ENCODE results near the gene CFAP100.

CFAP100 gene

GRCh38 chr3:126399756-126400155 is 5.0 kb downstream of the CFAP100 start:
- DNase-seq (ENCODE audit: low spot score): no peak

- DNase-seq (ENCODE audit: low spot score): no peak
Observed at GRCh38 chr3:126401611-126402160, 7.0 kb downstream of the CFAP100 start.

GRCh38 chr3:126402178-126402577 is 7.5 kb downstream of the CFAP100 start:
- DNase-seq (ENCODE audit: low spot score): no peak

- DNase-seq (ENCODE audit: low spot score): no peak
Observed at GRCh38 chr3:126402666-126403302, 8.1 kb downstream of the CFAP100 start.

- DNase-seq (ENCODE audit: low spot score): no peak
Observed at GRCh38 chr3:126406389-126407296, 11.9 kb downstream of the CFAP100 start.

- no peak for DNase-seq (ENCODE audit: low spot score)
Observed at GRCh38 chr3:126407412-126408044, 12.8 kb downstream of the CFAP100 start.

GRCh38 chr3:126408099-126408498 is 13.4 kb downstream of the CFAP100 start:
- DNase-seq (ENCODE audit: low spot score): no peak

- DNase-seq (ENCODE audit: low spot score): no peak
Observed at GRCh38 chr3:126412841-126413692, 18.4 kb downstream of the CFAP100 start.

GRCh38 chr3:126413693-126414080 is 19.0 kb downstream of the CFAP100 start:
- DNase-seq (ENCODE audit: low spot score): no peak

- no peak for DNase-seq (ENCODE audit: low spot score)
Observed at GRCh38 chr3:126414406-126414805, 19.7 kb downstream of the CFAP100 start.

GRCh38 chr3:126414961-126415660 is 20.4 kb downstream of the CFAP100 start:
- no peak for DNase-seq (ENCODE audit: low spot score)

GRCh38 chr3:126415661-126416591 is 21.2 kb downstream of the CFAP100 start:
- DNase-seq (ENCODE audit: low spot score): no peak

- no peak for DNase-seq (ENCODE audit: low spot score)
Observed at GRCh38 chr3:126416943-126417342, 22.2 kb downstream of the CFAP100 start.

GRCh38 chr3:126417515-126417914 is 22.8 kb downstream of the CFAP100 start:
- no peak for DNase-seq (ENCODE audit: low spot score)

- DNase-seq (ENCODE audit: low spot score): no peak
Observed at GRCh38 chr3:126417981-126418530, 23.3 kb downstream of the CFAP100 start.

GRCh38 chr3:126418661-126419131 is 24.0 kb downstream of the CFAP100 start:
- no peak for DNase-seq (ENCODE audit: low spot score)

- DNase-seq (ENCODE audit: low spot score): no peak
Observed at GRCh38 chr3:126419151-126419703, 24.5 kb downstream of the CFAP100 start.

GRCh38 chr3:126419886-126420786 is 25.4 kb downstream of the CFAP100 start:
- DNase-seq (ENCODE audit: low spot score): no peak
